Type B pancreatic cell (in vitro differentiated cells): ENCODE results near the gene NDFIP1. TPM values are rescaled to one million over a fixed set of nuclear protein-coding genes. Genes with fewer than 3 reads are reported as not detected.

ENCODE experiments used
- DNase-seq: peaks from one replicate; pipeline ENCODE4 v3.0.0; 2021; ENCODE audit warnings: mixed read lengths; ENCODE audit not compliant: unreplicated experiment; ENCODE audit errors: extremely low spot score
- H3K27ac Mint-ChIP-seq: 2 replicates; pipeline ENCODE4 v1.8.0; 2021; ENCODE audit warnings: mild to moderate bottlenecking, mixed read lengths
- H3K27me3 Mint-ChIP-seq: 2 replicates; pipeline ENCODE4 v1.8.0; 2021; ENCODE audit warnings: mixed read lengths
- H3K36me3 Mint-ChIP-seq: 2 replicates; pipeline ENCODE4 v1.8.0; 2021; ENCODE audit warnings: mixed read lengths
- H3K4me1 Mint-ChIP-seq: one replicate; pipeline ENCODE4 v1.8.0; 2021; ENCODE audit warnings: mixed read lengths; ENCODE audit not compliant: unreplicated experiment
- H3K4me3 Mint-ChIP-seq: 2 replicates; pipeline ENCODE4 v1.8.0; 2021; ENCODE audit warnings: mild to moderate bottlenecking, mixed read lengths
- H3K9me3 Mint-ChIP-seq: 2 replicates; pipeline ENCODE4 v1.8.0; 2021; ENCODE audit warnings: mixed read lengths
- CTCF ChIP-seq: fragments of 200-600 bp; sonication (generic); conservative IDR thresholded peaks from 2 replicates; pipeline ENCODE4 v1.5.0; 2021; ENCODE audit warnings: antibody characterized with exemption, mild to moderate bottlenecking
- total RNA-seq: library from RNA; stranded (reverse); gene quantifications from 2 replicates; pipeline ENCODE4 v1.2.1, GENCODE V29; 2021; ENCODE audit warnings: low replicate concordance

NDFIP1 gene
- total RNA-seq, 1 donor from 2014 or later = 57.7 TPM

- Mint-ChIP-seq H3K9me3 (no peaks in the 10 kb centered on the region), H3K27ac (no peak overlapping the region), H3K4me3 (no peak overlapping the region), H3K4me1 (peaks cover 5% of the 10 kb centered on the region), H3K36me3 (no peaks in the 10 kb centered on the region), H3K27me3 (no peaks in the 10 kb centered on the region)
- no peak for TF ChIP-seq CTCF
- DNase-seq = no peak
Measured at GRCh38 chr5:142100307-142100706, 8.3 kb upstream of the NDFIP1 start.

GRCh38 chr5:142102980-142103740, 5.4 kb upstream of the NDFIP1 start:
- no peak overlapping the region for H3K4me3 Mint-ChIP-seq
- no peak for DNase-seq
- H3K36me3 Mint-ChIP-seq = no peaks in the 10 kb centered on the region
- TF ChIP-seq CTCF = no peak
- H3K27ac Mint-ChIP-seq = no peak overlapping the region
- no peaks in the 10 kb centered on the region for H3K4me1 Mint-ChIP-seq
- no peaks in the 10 kb centered on the region for H3K9me3 Mint-ChIP-seq
- H3K27me3 Mint-ChIP-seq = no peaks in the 10 kb centered on the region

DNA sequence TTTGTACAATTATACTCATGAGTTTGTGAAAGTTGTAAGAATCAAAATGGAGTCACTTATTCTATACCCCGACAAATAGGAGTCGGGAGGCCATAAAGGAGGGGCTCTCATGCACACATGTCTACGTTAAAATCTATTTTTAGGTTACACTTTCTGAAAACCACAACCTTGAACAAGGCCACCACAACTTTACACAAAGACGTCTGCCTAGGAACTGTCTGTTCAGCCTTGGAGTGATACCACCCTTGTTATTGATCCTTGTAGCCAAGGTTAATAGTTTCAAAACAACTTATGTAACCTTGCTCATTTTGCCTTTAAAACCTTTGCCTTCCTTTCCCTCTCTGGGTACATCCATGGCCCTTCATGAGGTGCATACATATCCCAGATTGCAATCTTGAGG, 4.1 kb upstream of the NDFIP1 start:
- Mint-ChIP-seq H3K36me3 (no peaks in the 10 kb centered on the region), H3K27ac (no peak overlapping the region), H3K27me3 (no peaks in the 10 kb centered on the region), H3K4me1 (peaks cover 3% of the 10 kb centered on the region), H3K4me3 (no peak overlapping the region), H3K9me3 (no peaks in the 10 kb centered on the region)
- no peak for TF ChIP-seq CTCF
- no peak for DNase-seq

GRCh38 chr5:142106061-142106460, 2.5 kb upstream of the NDFIP1 start:
- H3K27ac Mint-ChIP-seq = no peak overlapping the region
- no peaks in the 10 kb centered on the region for H3K9me3 Mint-ChIP-seq

DNA sequence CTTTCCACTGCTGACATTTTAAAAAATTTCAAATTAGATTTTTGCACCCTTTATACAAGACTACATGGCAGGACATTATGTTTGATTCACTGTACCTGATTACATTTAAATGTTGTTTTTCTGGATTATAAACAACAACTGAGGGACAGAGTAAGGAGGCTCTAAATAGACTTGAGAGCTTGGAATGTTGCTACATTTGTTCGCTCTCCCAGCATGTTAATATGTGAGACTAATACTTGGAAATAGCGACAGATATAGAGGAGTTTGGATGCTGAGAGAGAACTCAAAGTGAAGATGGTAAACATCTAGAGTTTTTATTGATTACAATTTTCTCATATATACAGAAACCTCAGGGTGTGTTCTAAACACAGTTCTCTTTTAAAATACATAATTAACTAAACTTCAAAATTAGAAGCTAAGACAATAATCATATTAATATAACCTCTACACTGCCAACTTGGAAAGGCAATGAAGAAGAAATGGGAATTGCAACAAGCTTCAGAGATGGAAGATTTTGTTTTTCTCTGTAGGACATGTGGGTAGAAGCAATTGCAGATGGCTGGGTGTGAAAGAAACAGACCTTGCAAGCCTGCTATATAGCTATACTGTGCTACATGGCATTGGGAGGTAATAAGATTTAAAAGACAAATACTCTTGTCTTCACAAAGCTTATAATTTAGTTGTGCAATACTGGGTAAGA, 1.4 kb upstream of the NDFIP1 start:
- no peaks in the 10 kb centered on the region for H3K27me3 Mint-ChIP-seq
- DNase-seq = no peak
- no peaks in the 10 kb centered on the region for H3K36me3 Mint-ChIP-seq
- peaks cover 23% of the 10 kb centered on the region for H3K4me1 Mint-ChIP-seq
- peak overlapping the region; percentile 81 for H3K4me3 Mint-ChIP-seq
- TF ChIP-seq CTCF = no peak
- no peaks in the 10 kb centered on the region for H3K9me3 Mint-ChIP-seq
- peak overlapping the region; percentile 81 for H3K27ac Mint-ChIP-seq

More at GRCh38 chr5:142106061-142106460, 2.5 kb upstream of the NDFIP1 start:
- Mint-ChIP-seq H3K36me3 (no peaks in the 10 kb centered on the region), H3K4me3 (no peak overlapping the region), H3K27me3 (no peaks in the 10 kb centered on the region), H3K4me1 (peaks cover 19% of the 10 kb centered on the region)
- DNase-seq = no peak
- no peak for TF ChIP-seq CTCF
